Astrocyte (in vitro differentiated cells and primary cell): ENCODE measurements around the gene CTSL.

Source experiments
- EZH2 ChIP-seq: IDR thresholded peaks from 2 replicates; pipeline ENCODE4 v1.6.1; 2012; ENCODE audit warnings: mild to moderate bottlenecking, low read length, inconsistent platforms; ENCODE audit not compliant: insufficient read depth
- TF ChIP-seq, protein P1 (sequence below): IDR thresholded peaks from 2 replicates; pipeline ENCODE4 v1.5.1; 2011; ENCODE audit warnings: low read depth, mild to moderate bottlenecking, inconsistent platforms, low read length, moderate library complexity; ENCODE audit not compliant: insufficient read depth

DNA sequence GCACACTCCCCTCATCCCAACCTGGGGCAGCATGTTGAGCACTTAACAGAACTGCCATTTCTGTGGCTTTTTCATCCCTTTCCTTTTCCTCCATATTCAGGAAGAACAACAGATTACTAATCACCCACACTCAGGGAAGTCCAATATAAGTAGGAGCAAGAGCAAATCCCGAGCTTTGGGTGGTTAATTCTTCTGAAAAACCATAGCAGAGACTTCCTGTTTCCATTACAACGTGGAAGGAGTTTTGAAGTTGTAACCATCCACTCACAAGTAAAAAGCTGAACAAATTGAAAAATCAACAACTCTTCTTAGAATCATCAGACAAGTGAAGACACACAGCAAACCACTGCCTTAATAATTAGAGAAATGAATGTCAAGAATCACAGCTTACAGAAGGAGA, 8.2 kb downstream of the CTSL start:
- TF ChIP-seq, protein P1, sequence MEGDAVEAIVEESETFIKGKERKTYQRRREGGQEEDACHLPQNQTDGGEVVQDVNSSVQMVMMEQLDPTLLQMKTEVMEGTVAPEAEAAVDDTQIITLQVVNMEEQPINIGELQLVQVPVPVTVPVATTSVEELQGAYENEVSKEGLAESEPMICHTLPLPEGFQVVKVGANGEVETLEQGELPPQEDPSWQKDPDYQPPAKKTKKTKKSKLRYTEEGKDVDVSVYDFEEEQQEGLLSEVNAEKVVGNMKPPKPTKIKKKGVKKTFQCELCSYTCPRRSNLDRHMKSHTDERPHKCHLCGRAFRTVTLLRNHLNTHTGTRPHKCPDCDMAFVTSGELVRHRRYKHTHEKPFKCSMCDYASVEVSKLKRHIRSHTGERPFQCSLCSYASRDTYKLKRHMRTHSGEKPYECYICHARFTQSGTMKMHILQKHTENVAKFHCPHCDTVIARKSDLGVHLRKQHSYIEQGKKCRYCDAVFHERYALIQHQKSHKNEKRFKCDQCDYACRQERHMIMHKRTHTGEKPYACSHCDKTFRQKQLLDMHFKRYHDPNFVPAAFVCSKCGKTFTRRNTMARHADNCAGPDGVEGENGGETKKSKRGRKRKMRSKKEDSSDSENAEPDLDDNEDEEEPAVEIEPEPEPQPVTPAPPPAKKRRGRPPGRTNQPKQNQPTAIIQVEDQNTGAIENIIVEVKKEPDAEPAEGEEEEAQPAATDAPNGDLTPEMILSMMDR = no peak
- no peak for TF ChIP-seq EZH2
